B cell (primary cell): ENCODE measurements around the gene SCFD1. TPM values are rescaled to one million over a fixed set of nuclear protein-coding genes. Genes with fewer than 3 reads are reported as not detected.

Experiments
- ATAC-seq: fragments of 200-7000 bp; cut with Tn5 transposase; one replicate; pipeline ENCODE4 v1.10.0; 2021; ENCODE audit warnings: low read depth, mild to moderate bottlenecking, moderate number of reproducible peaks, moderate library complexity
- CTCF ChIA-PET: fragments of 350-600 bp; sonication (Branson Sonifier 250); formaldehyde crosslinking; loops from one replicate; lab custom pipeline; 2021; ENCODE audit warnings: antibody characterized with exemption, inconsistent platforms; lab: Charles Lee
- POLR2A ChIA-PET: fragments of 350-600 bp; sonication (Branson Sonifier 250); formaldehyde crosslinking; loops from one replicate; lab custom pipeline; 2021; ENCODE audit warnings: antibody characterized with exemption; lab: Charles Lee
- DNase-seq: peaks from one replicate; pipeline ENCODE4 v3.0.0; 2013
- H2AFZ ChIP-seq: 2 replicates; pipeline ENCODE4 v1.6.1; 2012; ENCODE audit warnings: mild to moderate bottlenecking, low read depth, low read length; ENCODE audit not compliant: insufficient read depth, poor library complexity, severe bottlenecking
- H3K27ac ChIP-seq, 2 donors: 1 replicate in 1 of 2; 2 replicates in 1 of 2; pipeline ENCODE4 v1.5.1; 2012 to 2013; ENCODE audit warnings: low read length in 2 of 2, mild to moderate bottlenecking in 2 of 2, moderate library complexity in 1 of 2
- H3K27me3 ChIP-seq, 4 experiments: fragments of 200-600 bp in 1 of 4; sonication (generic) in 1 of 4; replicated peaks in 1 of 4; 1 replicate in 2 of 4; 2 replicates in 2 of 4; pipeline versions ENCODE4 v1.6.1 to v1.7.0; 2013 to 2016; ENCODE audit warnings: low read length in 3 of 4, mild to moderate bottlenecking in 2 of 4, mixed read lengths in 1 of 4, moderate library complexity in 1 of 4; ENCODE audit not compliant: insufficient read depth in 4 of 4, control insufficient read depth in 3 of 4; ENCODE audit errors: control extremely low read depth in 1 of 4
- H3K36me3 ChIP-seq, 2 experiments: replicated peaks in 1 of 2; 1 replicate in 1 of 2; 2 replicates in 1 of 2; pipeline versions ENCODE4 v1.6.1 to v1.7.1; 2013; ENCODE audit warnings: low read length in 1 of 2; ENCODE audit not compliant: insufficient read depth in 2 of 2, control insufficient read depth in 1 of 2; ENCODE audit errors: control extremely low read depth in 1 of 2, extremely low read depth in 1 of 2
- H3K4me1 ChIP-seq, 2 donors: fragments of 200-600 bp in 1 of 2; sonication (generic) in 1 of 2; 1 replicate in 1 of 2; 2 replicates in 1 of 2; pipeline versions ENCODE4 v1.5.1 to v1.6.1; 2013 to 2017; ENCODE audit warnings: low read length in 2 of 2; ENCODE audit not compliant: control insufficient read depth in 2 of 2, insufficient read depth in 2 of 2
- H3K4me2 ChIP-seq: replicated peaks from 2 replicates; pipeline ENCODE3; 2012; ENCODE audit warnings: mild to moderate bottlenecking, low read depth, low read length; ENCODE audit not compliant: poor library complexity, severe bottlenecking
- H3K4me3 ChIP-seq, 5 experiments: fragments of 200-600 bp in 1 of 5; sonication (generic) in 1 of 5; 1 replicate in 3 of 5; 2 replicates in 2 of 5; pipeline versions ENCODE4 v1.5.1 to v1.7.0; 2011 to 2016; ENCODE audit warnings: low read length in 4 of 5, mild to moderate bottlenecking in 4 of 5, low read depth in 2 of 5, control low read depth in 1 of 5, moderate library complexity in 1 of 5; ENCODE audit not compliant: insufficient read depth in 1 of 5; ENCODE audit errors: control extremely low read depth in 1 of 5, extremely low read depth in 1 of 5
- H3K79me2 ChIP-seq: fragments of 200-600 bp; sonication (generic); one replicate; pipeline ENCODE4 v1.6.0; 2016; ENCODE audit warnings: low read length; ENCODE audit not compliant: control insufficient read depth, insufficient read depth
- H3K9ac ChIP-seq: fragments of 200-600 bp; sonication (generic); 2 replicates; pipeline ENCODE4 v1.6.1; 2017; ENCODE audit warnings: mild to moderate bottlenecking, low read length, moderate library complexity
- H3K9me3 ChIP-seq, 3 donors: one replicate each; pipeline versions ENCODE4 v1.6.1 to v1.7.1; 2013; ENCODE audit warnings: low read length in 2 of 3; ENCODE audit not compliant: control insufficient read depth in 2 of 3, insufficient read depth in 1 of 3; ENCODE audit errors: control extremely low read depth in 1 of 3
- H4K20me1 ChIP-seq: 2 replicates; pipeline ENCODE4 v1.6.0; 2012; ENCODE audit warnings: mild to moderate bottlenecking, low read length; ENCODE audit not compliant: insufficient read depth, control insufficient read depth, poor library complexity, severe bottlenecking
- H3K27ac Mint-ChIP-seq: one replicate; pipeline ENCODE4 v1.8.0; 2021; ENCODE audit warnings: mixed read lengths
- H3K27me3 Mint-ChIP-seq: one replicate; pipeline ENCODE4 v1.8.0; 2021; ENCODE audit warnings: mixed read lengths
- H3K4me1 Mint-ChIP-seq: one replicate; pipeline ENCODE4 v1.8.0; 2021; ENCODE audit warnings: mixed read lengths
- H3K4me3 Mint-ChIP-seq: one replicate; pipeline ENCODE4 v1.8.0; 2021; ENCODE audit warnings: mixed read lengths
- H3K9me3 Mint-ChIP-seq: one replicate; pipeline ENCODE4 v1.8.0; 2022; ENCODE audit warnings: mixed read lengths; ENCODE audit not compliant: insufficient read depth
- EZH2 ChIP-seq: IDR thresholded peaks from 2 replicates; pipeline ENCODE4 v1.6.1; 2012; ENCODE audit warnings: borderline replicate concordance, low read depth, mild to moderate bottlenecking, moderate library complexity, low read length; ENCODE audit not compliant: insufficient read depth, poor library complexity, severe bottlenecking
- WGBS: methylation state at CpG from one replicate; pipeline ENCODE4 v1.1.5; 2013; ENCODE audit warnings: missing lambda C conversion rate; ENCODE audit not compliant: insufficient coverage; 5-methylcytosine and 5-hydroxymethylcytosine counted together
- intact Hi-C: fragments of 100-400 bp; cut with micrococcal nuclease; formaldehyde crosslinking; loops from one replicate; pipeline ENCODE4 v1.10.0; 2022
- polyA plus RNA-seq: library from polyadenylated mRNA; depleted of rRNA; stranded (reverse); fragments of >200 nt; gene quantifications from 2 replicates; pipeline ENCODE4 v1.2.3, GENCODE V29; 2012
- total RNA-seq, 2 donors: library from RNA; stranded (reverse); fragments of 120-200 nt in 1 of 2; gene quantifications; 1 replicate in 1 of 2; 2 replicates in 1 of 2; pipeline versions ENCODE4 v1.2.3 to v1.2.4, GENCODE V29; 2013 to 2022
- TF ChIP-seq, protein P1 (sequence below): fragments of 200-600 bp; IDR thresholded peaks from one replicate; pipeline ENCODE4 v1.8.0; 2022; ENCODE audit warnings: antibody characterized with exemption, mild to moderate bottlenecking

Gene SCFD1
- total and polyA plus RNA-seq, 2 donors (not counting 1 experiment from before 2014, with no cell fraction given), result 23.1 to 73.0 TPM

DNA sequence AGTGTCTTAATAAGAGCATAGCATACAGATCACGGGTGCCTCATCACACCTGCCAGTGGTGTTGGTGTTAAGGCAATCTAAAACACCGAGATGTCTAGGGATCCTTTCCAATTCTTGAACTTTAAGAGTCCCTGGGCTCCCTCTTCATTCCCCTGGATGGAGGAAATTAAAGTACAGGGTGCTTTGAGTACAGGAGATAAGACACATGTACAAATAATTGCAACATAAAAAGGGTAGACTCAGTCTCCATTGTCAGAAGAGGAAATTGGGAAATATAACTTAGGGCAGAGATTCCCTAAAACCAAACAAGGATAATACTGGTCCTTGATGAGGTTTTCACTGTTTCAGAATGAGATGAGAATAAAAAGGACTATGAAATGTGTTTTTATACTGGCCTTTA is 34.9 kb downstream of the SCFD1 start:
- H2AFZ ChIP-seq, result no peak overlapping the region
- no peaks in the 10 kb centered on the region for H3K4me1 ChIP-seq
- H3K9me3 ChIP-seq, result no peaks in the 10 kb centered on the region
- ATAC-seq (no peak), DNase-seq (no peak)
- Mint-ChIP-seq H3K4me1 (no peaks in the 10 kb centered on the region), H3K9me3 (no peaks in the 10 kb centered on the region), H3K4me3 (no peak overlapping the region), H3K27ac (no peak overlapping the region), H3K27me3 (no peaks in the 10 kb centered on the region)
- intact Hi-C loops, result no loop called here
- no peaks in the 10 kb centered on the region for H3K79me2 ChIP-seq
- no peaks in the 10 kb centered on the region for H3K27me3 ChIP-seq
- H3K27ac ChIP-seq, result no peak overlapping the region
- no peak overlapping the region for H3K9ac ChIP-seq
- H3K36me3 ChIP-seq, result peaks cover 10 to 49% of the 10 kb centered on the region in 2 experiments
- 100% methylated on average over 1 of the region's 2 CpGs for WGBS
- TF ChIP-seq EZH2, result no peak
- TF ChIP-seq, protein P1, sequence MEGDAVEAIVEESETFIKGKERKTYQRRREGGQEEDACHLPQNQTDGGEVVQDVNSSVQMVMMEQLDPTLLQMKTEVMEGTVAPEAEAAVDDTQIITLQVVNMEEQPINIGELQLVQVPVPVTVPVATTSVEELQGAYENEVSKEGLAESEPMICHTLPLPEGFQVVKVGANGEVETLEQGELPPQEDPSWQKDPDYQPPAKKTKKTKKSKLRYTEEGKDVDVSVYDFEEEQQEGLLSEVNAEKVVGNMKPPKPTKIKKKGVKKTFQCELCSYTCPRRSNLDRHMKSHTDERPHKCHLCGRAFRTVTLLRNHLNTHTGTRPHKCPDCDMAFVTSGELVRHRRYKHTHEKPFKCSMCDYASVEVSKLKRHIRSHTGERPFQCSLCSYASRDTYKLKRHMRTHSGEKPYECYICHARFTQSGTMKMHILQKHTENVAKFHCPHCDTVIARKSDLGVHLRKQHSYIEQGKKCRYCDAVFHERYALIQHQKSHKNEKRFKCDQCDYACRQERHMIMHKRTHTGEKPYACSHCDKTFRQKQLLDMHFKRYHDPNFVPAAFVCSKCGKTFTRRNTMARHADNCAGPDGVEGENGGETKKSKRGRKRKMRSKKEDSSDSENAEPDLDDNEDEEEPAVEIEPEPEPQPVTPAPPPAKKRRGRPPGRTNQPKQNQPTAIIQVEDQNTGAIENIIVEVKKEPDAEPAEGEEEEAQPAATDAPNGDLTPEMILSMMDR, result no peak
- H3K4me2 ChIP-seq, result no peak overlapping the region
- no peaks in the 10 kb centered on the region for H4K20me1 ChIP-seq
- H3K4me3 ChIP-seq, result no peak overlapping the region
- ChIA-PET POLR2A (no interaction called here), CTCF (interaction anchor here (0.7 to 2.7 kb wide), 7 partner anchors 11 to 702 kb away, joined by 3 to 14 read pairs (median 4); no protein-coding TSS in a partner anchor)

GRCh38 chr14:30657606-30658163 is 35.6 kb downstream of the SCFD1 start:
- POLR2A ChIA-PET, result no interaction called here

More at GRCh38 chr14:30657606-30658163, 35.6 kb downstream of the SCFD1 start:
- WGBS, result no CpG with 5 or more reads among the region's 2 CpGs
- no peaks in the 10 kb centered on the region for H3K4me1 Mint-ChIP-seq
- H3K4me3 Mint-ChIP-seq, result no peak overlapping the region
- TF ChIP-seq, protein P1, result peak; percentile 22
- TF ChIP-seq EZH2, result no peak
- Histone ChIP-seq H3K4me2 (no peak overlapping the region), H4K20me1 (no peaks in the 10 kb centered on the region), H3K27ac (no peak overlapping the region), H3K9ac (no peak overlapping the region), H3K4me1 (no peaks in the 10 kb centered on the region), H3K4me3 (no peak overlapping the region), H2AFZ (no peak overlapping the region), H3K36me3 (peaks cover 16 to 49% of the 10 kb centered on the region in 2 experiments), H3K9me3 (no peaks in the 10 kb centered on the region), H3K79me2 (no peaks in the 10 kb centered on the region), H3K27me3 (no peaks in the 10 kb centered on the region)
- intact Hi-C loops, result no loop called here
- ATAC-seq (no peak), DNase-seq (peak; percentile 13)
- no peaks in the 10 kb centered on the region for H3K9me3 Mint-ChIP-seq
- no peaks in the 10 kb centered on the region for H3K27me3 Mint-ChIP-seq
- CTCF ChIA-PET, result interaction anchor here (0.7 to 1.7 kb wide), 3 partner anchors 25 to 1135 kb away, joined by 3 to 14 read pairs (median 3); no protein-coding TSS in a partner anchor
- H3K27ac Mint-ChIP-seq, result no peak overlapping the region
